Stimulated activated effector memory CD8-positive, alpha-beta T cell treated with anti-CD3 and anti-CD28 coated beads, Interleukin-12 subunit alpha, Interleukin-12 subunit beta, amount 100 ng/mL, for 72 hours (primary cell): Measurements from ENCODE around the gene CCDC9.
"Not testable (repeated sequence)": the region's sequence is repeated elsewhere in the genome, so short reads cannot be mapped to it uniquely, and the experiment has no call there.

ENCODE experiments used
- ATAC-seq: fragments of 150-1000 bp; cut with Tn5 transposase; 2 replicates; pipeline ENCODE4 v1.10.0; 2021
- DNase-seq, 2 donors: peaks; one replicate each; pipeline ENCODE4 v3.0.0; 2021 to 2022; ENCODE audit warnings: low spot score in 2 of 2
- H3K27ac Mint-ChIP-seq: one replicate; pipeline ENCODE4 v1.8.0; 2022; ENCODE audit warnings: mild to moderate bottlenecking, mixed read lengths
- H3K36me3 Mint-ChIP-seq: one replicate; pipeline ENCODE4 v1.8.0; 2022; ENCODE audit warnings: mild to moderate bottlenecking, mixed read lengths
- H3K4me1 Mint-ChIP-seq: one replicate; pipeline ENCODE4 v1.8.0; 2022; ENCODE audit warnings: mixed read lengths
- H3K4me3 Mint-ChIP-seq: one replicate; pipeline ENCODE4 v1.8.0; 2022; ENCODE audit warnings: mild to moderate bottlenecking, mixed read lengths
- H3K9me3 Mint-ChIP-seq: one replicate; pipeline ENCODE4 v1.8.0; 2022; ENCODE audit warnings: mixed read lengths

Gene CCDC9

DNA sequence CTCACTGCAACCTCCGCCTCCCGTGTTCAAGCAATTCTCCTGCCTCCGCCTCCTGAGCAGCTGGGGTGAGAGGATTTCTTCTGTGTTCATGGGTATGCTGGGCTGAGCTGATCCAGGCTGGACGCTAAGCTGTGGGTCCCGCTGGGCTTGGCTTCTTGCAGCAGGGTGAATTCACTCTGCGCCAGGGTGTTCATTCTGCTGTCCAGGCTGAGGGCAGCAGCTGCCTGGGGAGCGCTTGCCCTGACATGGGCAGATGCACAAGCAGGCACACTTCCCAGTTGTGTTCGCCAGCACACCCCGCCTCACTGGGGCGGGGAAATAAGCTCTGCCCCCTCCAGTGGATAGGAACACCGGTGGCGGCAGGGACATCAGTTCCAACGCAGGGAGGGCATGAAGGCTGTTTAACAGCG, 11.0 kb downstream of the CCDC9 start:
- H3K4me1 Mint-ChIP-seq: peaks cover 6% of the 10 kb centered on the region
- ATAC-seq: no peak
- DNase-seq: no peak
- no peak overlapping the region for H3K27ac Mint-ChIP-seq
- no peaks in the 10 kb centered on the region for H3K9me3 Mint-ChIP-seq
- peaks cover 90% of the 10 kb centered on the region for H3K36me3 Mint-ChIP-seq
- no peak overlapping the region for H3K4me3 Mint-ChIP-seq

DNA sequence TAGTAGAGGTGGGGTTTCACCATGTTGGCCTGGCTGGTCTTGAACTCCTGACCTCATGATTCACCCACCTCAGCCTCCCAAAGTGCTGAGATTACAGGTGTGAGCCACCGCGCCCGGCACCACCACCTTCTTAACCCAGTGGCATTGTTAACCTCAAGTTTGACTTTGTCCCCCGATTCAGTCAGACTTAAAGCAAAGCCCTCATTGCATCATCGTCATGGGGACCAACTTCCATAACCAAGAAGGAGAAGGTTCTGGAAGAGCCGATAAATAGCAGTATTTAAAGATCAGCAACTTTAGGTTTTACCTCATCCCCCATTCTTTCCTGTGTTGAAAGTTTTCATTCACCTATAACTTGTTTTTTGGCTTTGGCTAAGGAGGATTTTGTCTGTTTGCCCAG, 11.7 kb downstream of the CCDC9 start:
- ATAC-seq: no peak
- DNase-seq: no peak
- Mint-ChIP-seq H3K9me3 (no peaks in the 10 kb centered on the region), H3K27ac (no peak overlapping the region), H3K36me3 (peaks cover 90% of the 10 kb centered on the region), H3K4me3 (no peak overlapping the region), H3K4me1 (peaks cover 13% of the 10 kb centered on the region)

DNA sequence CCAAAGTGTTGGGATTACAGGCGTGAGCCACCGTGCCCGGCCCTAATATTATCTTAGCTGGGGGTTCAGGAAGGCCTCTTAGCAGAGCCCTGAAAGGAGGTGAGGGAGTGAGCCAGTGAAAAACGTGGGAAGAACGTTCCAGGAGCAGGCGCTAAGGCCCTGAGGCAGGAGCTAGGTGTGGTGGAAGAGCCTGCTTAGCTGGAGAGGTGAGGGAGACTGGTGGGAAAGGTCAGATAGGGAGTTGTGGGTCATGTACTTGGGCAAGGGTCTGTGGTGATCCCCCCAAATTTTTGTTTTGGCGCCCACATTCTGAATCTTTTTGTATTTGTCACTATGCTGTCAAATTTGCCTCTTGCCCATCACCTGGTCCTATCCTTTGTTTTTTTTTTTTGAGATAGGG, 13.3 kb downstream of the CCDC9 start:
- Mint-ChIP-seq H3K27ac (no peak overlapping the region), H3K36me3 (peaks cover 91% of the 10 kb centered on the region), H3K4me3 (no peak overlapping the region), H3K4me1 (peaks cover 14% of the 10 kb centered on the region), H3K9me3 (no peaks in the 10 kb centered on the region)
- DNase-seq: no peak
- ATAC-seq: no peak

DNA sequence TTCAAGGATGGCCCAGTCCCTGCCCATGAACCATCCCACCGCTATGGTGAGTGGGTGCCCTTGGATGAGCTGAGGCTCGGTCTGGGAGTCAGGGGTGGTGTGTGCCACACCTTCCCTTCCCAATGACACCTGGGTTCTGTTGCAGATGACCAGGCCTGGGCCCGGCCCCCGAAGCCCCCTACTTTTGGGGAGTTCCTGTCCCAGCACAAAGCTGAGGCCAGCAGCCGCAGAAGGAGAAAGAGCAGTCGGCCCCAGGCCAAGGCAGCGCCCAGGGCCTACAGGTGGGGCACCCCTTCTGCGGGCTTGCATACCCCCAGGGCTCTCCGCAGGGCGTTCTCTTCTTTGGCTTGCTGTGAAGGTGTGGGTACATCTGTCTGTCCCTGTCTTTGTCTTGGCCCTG, 14.1 kb downstream of the CCDC9 start:
- no peak for DNase-seq
- no peaks in the 10 kb centered on the region for H3K9me3 Mint-ChIP-seq
- no peak for ATAC-seq
- H3K27ac Mint-ChIP-seq: peak overlapping the region; percentile 30
- H3K4me1 Mint-ChIP-seq: peaks cover 18% of the 10 kb centered on the region
- peaks cover 88% of the 10 kb centered on the region for H3K36me3 Mint-ChIP-seq
- no peak overlapping the region for H3K4me3 Mint-ChIP-seq

DNA sequence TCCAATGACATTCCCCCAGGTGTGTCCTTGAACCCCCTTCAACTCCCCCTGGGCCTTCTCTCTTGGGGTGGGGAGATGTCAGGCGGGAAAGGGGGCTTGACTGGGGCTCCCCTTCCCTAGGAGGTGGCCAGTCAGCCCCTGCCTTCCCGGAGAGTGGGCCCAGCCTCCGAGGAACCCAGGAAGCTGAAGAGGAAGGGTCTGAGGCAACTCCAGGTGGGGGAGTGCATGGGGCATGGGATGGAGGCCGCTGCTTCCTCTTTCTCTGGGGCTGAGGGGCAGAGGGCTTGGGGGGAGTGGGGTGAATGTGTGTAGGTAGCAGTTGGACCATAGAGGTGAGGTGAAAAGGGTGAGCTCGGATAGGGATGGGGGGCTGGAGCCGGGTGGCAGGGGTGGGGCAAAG, 15.6 kb downstream of the CCDC9 start:
- Mint-ChIP-seq H3K27ac (peak overlapping the region; percentile 97), H3K36me3 (peaks cover 85% of the 10 kb centered on the region), H3K4me3 (peak overlapping the region; percentile 94), H3K9me3 (no peaks in the 10 kb centered on the region), H3K4me1 (peaks cover 25% of the 10 kb centered on the region)
- ATAC-seq (no peak), DNase-seq (no peak)

DNA sequence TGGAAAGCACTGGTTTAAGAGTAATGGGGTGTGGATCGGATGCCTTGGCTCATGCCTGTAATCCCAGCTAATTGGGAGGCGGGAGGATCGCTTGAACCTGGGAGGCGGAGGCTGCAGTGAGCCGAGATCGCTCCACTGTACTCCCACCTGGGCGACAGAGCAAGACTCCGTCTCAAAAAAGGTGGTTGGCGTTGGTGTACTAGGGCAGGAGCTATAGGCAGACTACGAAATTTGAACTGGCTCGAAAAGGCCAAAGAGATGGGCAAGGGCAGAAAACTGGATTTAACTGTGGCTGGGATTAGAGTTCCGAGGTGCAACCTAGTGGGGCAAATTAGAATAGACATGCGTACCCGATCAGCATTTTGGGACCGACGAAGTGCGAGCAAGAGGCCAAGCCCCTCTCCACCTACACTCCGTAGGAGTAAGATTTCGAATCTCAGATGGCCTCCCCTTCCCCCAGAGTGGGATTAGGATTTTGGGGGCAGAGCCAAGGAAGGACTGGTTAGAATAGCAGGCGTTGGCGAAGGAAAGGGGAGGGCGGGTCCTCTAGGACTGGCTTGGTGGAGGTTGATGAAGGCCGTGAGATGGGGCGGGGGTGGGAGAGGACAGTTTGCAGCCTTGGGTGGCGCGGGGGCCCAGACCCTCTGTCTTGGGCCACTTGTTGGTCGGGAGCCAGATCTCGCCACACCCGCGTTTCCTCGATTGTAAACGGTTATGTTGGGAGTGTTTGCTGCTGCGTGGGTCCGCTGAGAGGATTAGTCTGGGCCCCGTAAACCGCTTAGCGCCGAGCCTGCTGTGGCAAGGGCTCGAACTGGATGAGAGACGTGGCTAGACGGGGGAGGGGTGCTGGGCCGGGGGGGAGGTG, 16.4 kb downstream of the CCDC9 start:
- Mint-ChIP-seq H3K27ac (peak overlapping the region; percentile 97), H3K9me3 (no peaks in the 10 kb centered on the region), H3K4me3 (peak overlapping the region; percentile 94), H3K36me3 (peaks cover 77% of the 10 kb centered on the region), H3K4me1 (peaks cover 27% of the 10 kb centered on the region)
- DNase-seq (no peak), ATAC-seq (no peak)

DNA sequence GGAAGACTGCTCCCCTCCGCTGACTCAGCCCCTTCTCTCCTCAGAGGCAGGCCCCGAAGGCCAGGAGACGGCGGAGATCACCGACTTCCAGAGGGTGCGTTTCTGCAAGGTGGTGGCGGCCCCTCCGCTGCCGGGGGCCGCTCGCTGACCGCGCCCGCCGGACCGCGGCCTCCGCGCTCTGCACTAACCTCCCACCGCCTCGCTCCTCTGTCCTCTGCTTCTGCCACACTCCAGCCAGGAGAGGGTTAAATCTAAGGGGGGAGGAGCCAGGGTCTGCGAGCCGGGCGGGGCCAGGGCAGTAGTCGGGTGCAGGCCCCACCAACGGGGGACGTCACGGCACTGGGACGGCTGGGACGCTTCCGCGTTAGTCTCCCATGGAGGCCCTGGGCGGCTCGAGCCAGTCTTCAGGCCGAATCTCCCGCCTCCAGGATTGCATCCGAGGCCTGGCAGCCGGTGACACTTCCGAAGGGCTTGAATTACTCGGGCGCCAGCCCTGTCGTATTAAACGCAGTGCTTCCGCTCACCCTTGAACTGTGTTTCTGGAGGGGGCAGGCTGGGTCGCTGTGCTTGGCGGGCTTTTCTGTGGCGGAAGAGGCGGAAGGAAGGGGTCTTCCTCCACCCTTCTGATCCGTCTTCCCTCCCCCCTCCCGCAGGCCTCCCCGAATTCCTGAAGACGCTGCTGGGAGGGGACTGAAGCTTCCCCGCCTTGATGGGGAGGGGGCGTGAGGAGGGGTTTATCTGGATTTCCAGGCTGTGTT, 17.2 kb downstream of the CCDC9 start:
- H3K4me1 Mint-ChIP-seq: peaks cover 32% of the 10 kb centered on the region
- ATAC-seq: peak; percentile 85

DNA sequence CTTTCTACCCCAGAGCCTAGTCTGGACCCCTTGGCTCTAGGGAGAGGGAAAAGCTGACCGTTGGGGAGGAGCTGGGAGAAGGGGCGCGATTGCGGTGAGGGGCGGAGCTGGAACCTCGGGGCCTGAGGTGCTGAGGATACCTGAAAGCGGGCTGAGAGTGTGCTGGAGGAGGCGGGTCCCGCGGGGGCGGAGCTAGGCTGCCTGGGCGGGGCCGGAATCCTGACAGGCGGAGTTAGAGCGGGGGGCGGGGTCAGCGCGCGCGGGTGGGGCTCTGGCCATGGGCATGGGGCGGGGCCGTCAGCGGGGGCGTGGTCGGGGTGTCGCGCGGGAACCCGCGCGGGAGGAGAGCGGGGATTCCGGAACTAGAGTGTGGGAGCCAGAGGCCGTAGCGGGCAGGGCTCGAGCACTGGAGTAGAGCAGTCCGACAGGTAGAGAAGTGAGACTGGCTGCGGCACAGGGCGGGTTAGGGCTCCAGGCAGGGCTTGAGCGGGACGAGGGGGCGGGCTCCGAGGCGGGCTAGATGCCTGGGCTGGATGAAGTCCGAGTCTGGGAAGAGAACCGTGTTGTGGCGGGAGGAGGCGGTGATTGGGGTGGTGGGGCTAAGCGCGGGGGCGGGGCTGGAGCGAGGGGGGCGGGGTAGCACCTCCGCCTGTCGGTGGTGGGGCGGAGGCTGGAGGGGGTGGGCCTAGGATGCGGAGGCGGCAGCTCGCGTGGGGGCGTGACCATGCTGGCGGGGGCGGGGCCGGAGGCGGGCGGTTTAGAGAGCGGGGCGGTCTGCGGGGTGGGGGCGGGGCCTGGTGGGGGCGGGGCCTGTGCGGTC, 18.0 kb downstream of the CCDC9 start, which contains the start of gene INAFM1:
TSS of gene INAFM1 (plus strand) at position 815 of the 820 bp plus-strand sequence. CDS start 35 bp downstream, outside the sequence.
- peak; percentile 100 for DNase-seq
- H3K4me1 Mint-ChIP-seq: peaks cover 32% of the 10 kb centered on the region
- H3K36me3 Mint-ChIP-seq: peaks cover 68% of the 10 kb centered on the region
- H3K9me3 Mint-ChIP-seq: no peaks in the 10 kb centered on the region
- peak within 1 kb of the TSS; percentile 97 for H3K27ac Mint-ChIP-seq
- peak within 1 kb of the TSS; percentile 94 for H3K4me3 Mint-ChIP-seq
- ATAC-seq: peak; percentile 80

More for the DNA sequence above, 17.2 kb downstream of the CCDC9 start:
- Mint-ChIP-seq H3K27ac (peak overlapping the region; percentile 97), H3K4me3 (peak overlapping the region; percentile 94), H3K36me3 (peaks cover 69% of the 10 kb centered on the region), H3K9me3 (no peaks in the 10 kb centered on the region)
- peak; percentile 77 to 95 for DNase-seq

DNA sequence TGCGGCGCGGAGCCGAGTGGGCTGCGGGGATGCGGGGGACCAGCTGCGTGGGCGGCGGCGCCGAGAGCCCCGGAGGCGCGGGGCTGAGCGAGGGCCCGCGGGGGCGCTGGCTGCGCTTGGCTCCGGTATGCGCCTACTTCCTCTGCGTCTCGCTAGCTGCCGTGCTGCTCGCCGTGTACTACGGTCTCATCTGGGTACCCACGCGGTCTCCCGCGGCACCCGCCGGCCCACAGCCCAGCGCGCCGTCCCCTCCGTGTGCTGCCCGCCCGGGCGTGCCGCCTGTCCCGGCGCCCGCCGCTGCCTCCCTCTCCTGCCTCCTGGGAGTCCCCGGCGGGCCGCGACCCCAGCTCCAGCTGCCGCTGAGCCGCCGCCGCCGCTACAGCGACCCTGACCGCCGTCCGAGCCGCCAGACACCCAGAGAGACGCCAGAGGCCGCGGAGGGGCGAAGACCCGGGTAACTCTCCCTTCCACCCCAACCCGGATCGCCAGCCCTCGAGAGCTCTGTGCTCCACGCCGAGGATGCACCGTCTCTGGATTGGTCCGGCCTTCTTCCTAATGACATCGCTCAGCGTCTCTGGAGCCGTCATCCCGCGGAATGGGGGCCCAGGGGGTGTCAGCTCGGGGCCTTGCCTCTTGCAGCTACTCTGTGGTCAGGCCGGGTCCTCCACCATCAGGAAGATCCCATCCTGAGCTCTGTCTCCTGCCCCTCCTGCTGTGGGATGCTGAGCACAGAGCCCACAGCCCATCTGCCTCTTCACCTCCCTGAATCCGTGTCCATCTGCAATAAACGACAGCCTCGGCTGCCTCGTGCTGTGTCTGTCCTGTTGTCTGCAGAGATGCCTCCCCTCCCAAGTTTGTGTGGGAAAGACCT, 18.8 kb downstream of the CCDC9 start:
- Mint-ChIP-seq H3K4me1 (peaks cover 40% of the 10 kb centered on the region), H3K36me3 (peaks cover 68% of the 10 kb centered on the region), H3K4me3 (peak overlapping the region; percentile 94), H3K27ac (peak overlapping the region; percentile 97), H3K9me3 (no peaks in the 10 kb centered on the region)
- peak; percentile 50 for ATAC-seq
- DNase-seq: no peak

DNA sequence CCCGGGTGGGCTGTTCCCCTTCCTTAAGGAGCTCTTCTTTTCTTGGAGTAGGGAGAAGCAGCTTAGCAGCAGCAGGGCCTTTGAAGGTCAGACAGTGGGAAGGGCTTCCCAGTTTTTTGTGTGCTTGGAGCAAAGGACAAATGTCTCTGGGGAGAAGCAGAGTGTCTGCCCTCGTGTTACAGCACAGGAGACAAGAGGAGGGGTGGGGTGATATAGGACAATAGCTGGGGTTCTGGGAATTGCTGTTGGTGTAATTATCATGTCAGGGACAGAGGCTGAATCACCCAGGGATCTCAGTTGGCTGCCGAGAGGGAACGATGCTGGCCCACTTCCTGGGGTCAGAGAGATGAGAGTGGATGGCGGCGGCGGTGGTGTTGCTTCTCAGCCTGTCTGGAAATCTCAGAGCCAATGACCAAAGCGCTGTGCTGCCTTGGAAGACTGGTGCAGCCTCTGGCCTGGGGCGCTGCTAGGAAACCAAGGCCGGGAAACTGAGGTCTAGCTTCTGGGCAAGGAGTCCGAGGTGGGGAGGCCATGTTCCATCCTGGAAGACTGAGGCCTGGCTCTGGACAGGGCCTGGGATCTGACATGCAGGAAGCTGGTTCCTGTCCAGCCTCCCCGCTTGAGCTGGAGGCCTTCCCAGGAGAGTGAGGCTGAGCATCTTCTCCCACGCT, 19.6 kb downstream of the CCDC9 start:
- DNase-seq (no peak), ATAC-seq (no peak)
- Mint-ChIP-seq H3K9me3 (no peaks in the 10 kb centered on the region), H3K36me3 (peaks cover 66% of the 10 kb centered on the region), H3K27ac (peak overlapping the region; percentile 86), H3K4me1 (peaks cover 42% of the 10 kb centered on the region), H3K4me3 (peak overlapping the region; percentile 94)

DNA sequence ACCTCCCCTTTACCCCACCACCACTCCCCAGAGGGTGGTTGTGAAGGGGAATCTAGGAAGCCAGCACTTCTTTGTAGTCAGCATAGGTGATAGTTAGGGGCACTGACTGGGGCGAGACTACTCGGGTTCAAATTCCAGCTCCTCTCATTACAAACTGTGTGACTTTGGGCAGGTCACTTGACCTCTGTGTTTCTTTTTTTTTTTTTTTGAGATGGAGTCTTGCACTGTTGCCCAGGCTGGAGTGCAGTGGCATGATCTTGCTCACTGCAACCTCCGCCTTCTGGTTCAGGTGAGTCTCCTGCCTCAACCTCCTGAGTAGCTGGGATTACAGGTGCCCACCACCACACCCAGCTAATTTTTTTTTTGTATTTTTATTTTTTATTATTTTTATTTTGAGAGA, 20.2 kb downstream of the CCDC9 start:
- Mint-ChIP-seq H3K4me1 (peaks cover 42% of the 10 kb centered on the region), H3K4me3 (peak overlapping the region; percentile 94), H3K36me3 (peaks cover 60% of the 10 kb centered on the region)
- DNase-seq, ATAC-seq, H3K27ac Mint-ChIP-seq, H3K9me3 Mint-ChIP-seq: not testable (repeated sequence)

DNA sequence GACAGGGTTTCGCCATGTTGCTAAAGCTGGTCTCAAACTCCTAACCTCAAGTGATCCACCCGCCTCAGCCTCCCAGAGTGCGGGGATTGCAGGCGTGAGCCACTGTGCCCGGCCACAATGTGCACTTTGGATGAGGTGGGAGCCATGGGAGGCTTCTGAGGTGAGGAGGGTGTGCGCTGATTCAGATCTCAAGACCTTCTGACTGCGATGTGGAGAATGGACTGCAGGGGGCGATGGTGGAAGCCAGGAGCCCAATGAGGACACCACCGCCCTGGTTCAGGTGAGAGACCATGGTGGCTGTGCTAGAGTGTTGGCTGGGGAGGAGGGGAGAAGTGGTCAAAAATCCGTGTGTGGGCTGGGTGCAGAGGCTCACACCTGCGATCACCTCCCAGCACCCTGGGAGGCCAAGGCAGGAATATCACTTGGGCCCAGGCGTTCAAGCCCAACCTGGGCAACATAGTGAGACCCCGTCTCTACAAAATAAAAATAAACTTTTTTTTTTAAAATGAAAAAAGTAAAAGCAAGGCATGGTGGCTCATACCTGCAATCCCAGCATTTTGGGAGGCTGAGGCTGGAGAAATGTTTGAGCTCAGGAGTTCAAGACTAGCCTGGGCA, 24.0 kb downstream of the CCDC9 start:
- Mint-ChIP-seq H3K27ac (no peak overlapping the region), H3K36me3 (peaks cover 30% of the 10 kb centered on the region), H3K4me3 (no peak overlapping the region), H3K4me1 (peaks cover 39% of the 10 kb centered on the region), H3K9me3 (no peaks in the 10 kb centered on the region)
- peak; percentile 65 for ATAC-seq
- peak; percentile 51 to 83 for DNase-seq

DNA sequence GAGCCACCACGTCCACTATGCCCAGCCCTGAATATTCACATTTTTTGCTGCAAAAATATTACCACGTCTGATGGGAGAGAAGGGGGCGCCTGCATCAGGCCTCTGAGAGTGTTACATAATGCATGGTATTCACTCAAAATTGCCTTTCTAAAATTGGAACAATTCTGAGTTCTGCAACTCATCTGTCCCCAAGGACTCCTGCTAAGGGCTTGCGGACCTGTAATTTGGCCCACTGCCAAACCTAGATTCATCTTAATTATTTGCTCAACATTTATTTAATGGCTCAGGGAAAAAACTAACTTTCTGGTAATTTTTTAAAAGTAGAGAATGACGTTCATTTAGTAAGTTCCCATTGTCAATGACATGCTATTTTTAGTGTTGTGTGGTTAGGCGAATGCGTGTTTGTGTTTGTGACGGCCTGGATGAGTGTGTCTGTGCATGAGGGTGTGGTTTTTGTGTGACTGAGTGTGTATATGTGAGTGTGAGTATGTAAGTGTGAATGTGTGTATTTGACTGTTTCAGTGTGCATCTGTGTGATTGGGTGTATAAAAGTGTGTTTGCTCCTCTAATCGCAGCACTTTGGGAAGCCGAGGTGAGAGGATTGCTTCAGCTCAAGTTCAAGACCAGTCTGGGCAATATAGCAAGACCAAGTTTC, 27.2 kb downstream of the CCDC9 start:
- Mint-ChIP-seq H3K27ac (no peak overlapping the region), H3K4me3 (no peak overlapping the region), H3K9me3 (no peaks in the 10 kb centered on the region), H3K36me3 (peaks cover 16% of the 10 kb centered on the region), H3K4me1 (peaks cover 24% of the 10 kb centered on the region)
- DNase-seq: no peak
- no peak for ATAC-seq
